Peyer's patch (tissue), 4 donors: Measurements from ENCODE around the gene NDST1. TPM values are rescaled to one million over a fixed set of nuclear protein-coding genes. Genes with fewer than 3 reads are reported as not detected.
A peak's percentile ranks its signal among the peaks of the same experiment; 100 is the strongest.

Experiments used
- DNase-seq, 3 donors: peaks; one replicate each; pipeline ENCODE4 v3.0.0-alpha.2; 2017 to 2019
- H3K27ac ChIP-seq, 4 donors: fragments of 200-600 bp; sonication (generic); one replicate each; pipeline ENCODE4 v1.5.1; 2016 to 2019
- H3K27me3 ChIP-seq, 2 donors: fragments of 200-600 bp; sonication (generic); one replicate each; pipeline ENCODE4 v1.5.1; 2019
- H3K36me3 ChIP-seq, 3 donors: fragments of 200-600 bp; sonication (generic); one replicate each; pipeline ENCODE4 v1.5.1; 2016 to 2019
- H3K4me1 ChIP-seq, 4 donors: fragments of 200-600 bp; sonication (generic); one replicate each; pipeline ENCODE4 v1.5.1; 2016 to 2019
- H3K4me3 ChIP-seq, 4 donors: fragments of 200-600 bp; sonication (generic); 1 replicate in 3 of 4; 2 replicates in 1 of 4; pipeline ENCODE4 v1.5.1; 2016 to 2019; ENCODE audit warnings: mild to moderate bottlenecking in 1 of 4
- H3K9me3 ChIP-seq, 4 donors: fragments of 200-600 bp; sonication (generic); one replicate each; pipeline ENCODE4 v1.5.1; 2016 to 2019; ENCODE audit warnings: mild to moderate bottlenecking in 1 of 4
- CTCF ChIP-seq, 6 experiments: fragments of 450-650 bp in 4 of 6; fragments of 200-600 bp in 2 of 6; sonication (generic) in 1 of 6; IDR thresholded peaks; one replicate each; pipeline ENCODE4 v1.5.1; 2017 to 2019; ENCODE audit warnings: antibody characterized with exemption in 6 of 6, mild to moderate bottlenecking in 3 of 6, moderate library complexity in 1 of 6
- POLR2A ChIP-seq, 2 donors: fragments of 450-650 bp; IDR thresholded peaks; one replicate each; pipeline ENCODE4 v1.5.1; 2017; ENCODE audit warnings: antibody characterized with exemption in 2 of 2, mild to moderate bottlenecking in 2 of 2, moderate library complexity in 2 of 2
- total RNA-seq, 4 donors: library from RNA; depleted of rRNA; stranded (reverse); fragments of >200 nt; gene quantifications; one replicate each; pipeline ENCODE4 v1.1.0, GENCODE V29; 2016

Gene NDST1
- 100 to 1,000 TPM in 2 of 4 donors, 10 to 100 TPM in 2; 80.9 to 168 (median 118) TPM for total RNA-seq

DNA sequence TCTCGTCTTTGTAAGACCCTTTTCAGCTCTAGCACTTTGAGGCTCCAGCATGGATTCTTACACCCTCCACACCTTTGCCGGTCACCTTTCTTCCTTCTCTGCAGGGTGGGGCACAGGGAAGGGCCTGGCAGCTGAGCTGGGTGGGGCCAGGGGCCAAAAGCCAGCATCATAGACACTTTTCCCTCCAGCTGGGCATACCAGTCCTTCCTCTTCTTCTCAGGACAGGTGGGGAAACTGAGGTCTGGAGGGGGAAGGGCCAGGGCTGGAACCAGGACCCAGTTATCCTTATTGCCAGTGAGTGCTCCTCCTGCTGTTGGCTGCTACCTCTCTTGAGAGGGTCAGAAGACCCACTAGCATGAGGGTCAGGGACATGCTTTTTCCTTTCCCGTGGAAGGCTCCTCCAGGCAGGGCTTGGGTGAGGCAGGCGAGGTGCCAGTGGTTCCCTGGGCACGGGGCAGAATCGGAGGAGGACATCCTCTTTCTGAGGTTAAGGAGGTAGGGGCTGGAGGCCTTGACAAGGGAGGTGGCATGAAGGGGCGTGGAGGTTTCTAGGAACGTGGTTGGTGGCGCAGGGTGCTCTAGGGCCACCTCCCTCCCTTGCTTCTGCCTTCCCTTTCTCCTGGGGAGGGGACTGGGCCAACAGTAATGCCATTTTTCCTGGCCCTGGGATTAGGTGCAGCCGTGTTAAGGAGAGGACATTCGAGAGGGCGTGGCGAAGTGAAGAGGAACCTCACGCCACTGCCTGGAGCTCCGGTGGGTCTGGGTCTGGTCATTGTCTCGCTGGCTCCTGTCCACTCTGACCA lies at the start of gene NDST1:
Gene NDST1 (plus strand): TSS at position 658 of the 803 bp plus-strand sequence. CDS start 13,124 bp downstream, outside the sequence.
- Histone ChIP-seq H3K4me3 (no peak within 1 kb of the TSS), H3K9me3 (no peaks in the 10 kb centered on the region), H3K36me3 (no peaks in the 10 kb centered on the region), H3K4me1 (peaks cover 0 to 92% (median 12%) of the 10 kb centered on the region in 4 donors), H3K27ac (peak within 1 kb of the TSS in 3 of 4 donors; percentile 35 to 37 (median 36)), H3K27me3 (no peaks in the 10 kb centered on the region)
- peak in 2 of 3 donors; percentile 70 to 72 for DNase-seq
- TF ChIP-seq POLR2A (IDR thresholded peaks at IDR 0.05), result no peak
- TF ChIP-seq CTCF (IDR thresholded peaks at IDR 0.05), result no peak

DNA sequence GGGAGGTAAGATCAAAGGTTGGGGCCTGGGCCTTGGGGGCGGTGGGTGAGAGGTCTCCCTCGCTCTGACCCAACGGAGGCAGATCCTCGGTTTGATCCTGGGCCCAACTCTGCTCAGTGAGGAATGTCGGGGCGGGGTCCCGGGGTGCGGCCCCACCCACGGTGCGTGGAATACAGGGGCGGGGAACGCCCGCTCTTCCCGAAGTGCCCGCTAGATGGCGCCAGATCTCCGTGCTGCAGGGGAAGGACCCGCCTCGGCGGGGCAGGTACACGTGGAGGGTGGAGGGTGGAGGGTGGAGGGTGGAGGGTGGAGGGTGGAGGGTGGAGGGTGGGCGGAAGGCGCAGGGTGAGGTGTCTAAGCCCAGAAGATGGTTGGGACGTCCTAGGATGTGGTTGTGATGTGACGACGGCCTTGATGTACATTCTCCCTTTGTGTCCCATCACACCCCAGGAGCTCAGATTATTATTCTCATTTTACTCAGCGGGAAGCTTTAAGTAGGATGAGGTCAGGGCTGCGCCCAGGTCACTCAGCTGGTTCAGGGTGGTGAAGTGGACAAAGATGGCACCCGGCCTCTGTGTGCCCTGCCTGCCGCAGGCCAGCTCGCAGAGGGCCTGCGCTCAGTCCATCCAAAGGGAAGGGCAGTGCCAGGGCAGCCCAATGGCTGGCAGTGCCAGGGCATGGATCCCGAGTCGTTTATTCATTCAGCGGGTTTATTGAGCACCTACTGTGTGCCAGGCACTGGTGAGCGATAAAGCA lies 49.0 kb upstream of the NDST1 start:
- peak overlapping the region in 2 of 4 donors; percentile 1 to 36 for H3K4me3 ChIP-seq

GRCh38 chr5:150460781-150461180 lies 47.1 kb upstream of the NDST1 start:
- peaks cover 0 to 9% (median 1%) of the 10 kb centered on the region in 4 donors for H3K4me1 ChIP-seq
- H3K27ac ChIP-seq, result peak overlapping the region in 2 of 4 donors; percentile 23 to 68
- no peak for TF ChIP-seq CTCF (IDR thresholded peaks at IDR 0.05)
- TF ChIP-seq POLR2A (IDR thresholded peaks at IDR 0.05), result no peak
- no peak for DNase-seq
- no peak overlapping the region for H3K4me3 ChIP-seq
- H3K27me3 ChIP-seq, result no peaks in the 10 kb centered on the region
- H3K36me3 ChIP-seq, result no peaks in the 10 kb centered on the region
- no peaks in the 10 kb centered on the region for H3K9me3 ChIP-seq

More for the DNA sequence above, 49.0 kb upstream of the NDST1 start:
- Histone ChIP-seq H3K36me3 (no peaks in the 10 kb centered on the region), H3K27ac (peak overlapping the region in 1 of 4 donors; percentile 17), H3K9me3 (no peaks in the 10 kb centered on the region), H3K27me3 (no peaks in the 10 kb centered on the region), H3K4me1 (peaks cover 0 to 9% (median 1%) of the 10 kb centered on the region in 4 donors)
- DNase-seq, result peak; percentile 80 to 91 (median 89)
- TF ChIP-seq POLR2A (IDR thresholded peaks at IDR 0.05), result no peak
- TF ChIP-seq CTCF (IDR thresholded peaks at IDR 0.05), result peak; percentile 83 to 94 (median 91)

DNA sequence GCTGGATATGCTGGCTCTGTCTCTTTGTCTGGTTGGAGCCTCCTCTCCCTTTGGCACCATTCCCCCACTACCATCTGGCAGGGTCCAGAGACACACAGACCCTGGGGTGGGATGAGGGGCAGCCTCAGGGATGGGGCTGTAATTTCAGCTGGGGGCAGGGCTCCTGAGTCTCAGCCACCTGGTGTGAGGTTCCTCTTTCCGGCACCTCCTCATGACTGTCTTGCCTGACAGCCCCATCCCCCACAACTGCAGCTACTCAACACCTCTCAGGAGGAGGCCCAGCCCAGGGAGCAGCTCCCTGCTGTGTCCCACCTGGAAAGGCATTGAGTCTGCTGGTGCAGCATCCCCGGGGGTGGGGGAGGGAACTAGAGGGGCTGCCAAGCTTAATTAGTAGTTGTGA lies 46.7 kb upstream of the NDST1 start:
- Histone ChIP-seq H3K4me3 (no peak overlapping the region), H3K36me3 (no peaks in the 10 kb centered on the region), H3K27me3 (no peaks in the 10 kb centered on the region), H3K27ac (peak overlapping the region in 2 of 4 donors; percentile 23 to 68), H3K4me1 (peaks cover 0 to 9% (median 1%) of the 10 kb centered on the region in 4 donors), H3K9me3 (no peaks in the 10 kb centered on the region)
- TF ChIP-seq POLR2A (IDR thresholded peaks at IDR 0.05) (no peak), CTCF (IDR thresholded peaks at IDR 0.05) (no peak)
- peak in 2 of 3 donors; percentile 83 to 84 for DNase-seq

GRCh38 chr5:150464554-150465012 lies 43.3 kb upstream of the NDST1 start:
- no peaks in the 10 kb centered on the region for H3K36me3 ChIP-seq
- H3K4me1 ChIP-seq, result peaks cover 0 to 3% (median 0%) of the 10 kb centered on the region in 4 donors
- TF ChIP-seq POLR2A (IDR thresholded peaks at IDR 0.05), result no peak
- TF ChIP-seq CTCF (IDR thresholded peaks at IDR 0.05), result no peak
- DNase-seq, result no peak
- H3K27ac ChIP-seq, result peak overlapping the region in 2 of 4 donors; percentile 19 to 53
- H3K9me3 ChIP-seq, result no peaks in the 10 kb centered on the region
- H3K4me3 ChIP-seq, result no peak overlapping the region
- H3K27me3 ChIP-seq, result no peaks in the 10 kb centered on the region
